Mesenchymal stem cell (in vitro differentiated cells and primary cell): ENCODE results near the gene CEP128.
A peak's percentile ranks its signal among the peaks of the same experiment; 100 is the strongest.

Experiments
- DNase-seq: peaks from one replicate; pipeline ENCODE4 v3.0.0-alpha.2; 2013
- H2AFZ ChIP-seq: one replicate; pipeline ENCODE4 v1.6.1; 2013; ENCODE audit warnings: low read depth, mild to moderate bottlenecking, control low read depth, inconsistent platforms, low read length, moderate library complexity
- H2AK5ac ChIP-seq: 2 replicates; pipeline ENCODE4 v1.6.1; 2013; ENCODE audit warnings: low read length, moderate library complexity, mild to moderate bottlenecking, inconsistent platforms; ENCODE audit not compliant: severe bottlenecking
- H2BK120ac ChIP-seq: one replicate; pipeline ENCODE4 v1.6.1; 2013; ENCODE audit warnings: low read depth, mild to moderate bottlenecking, inconsistent platforms, low read length, moderate library complexity
- H2BK12ac ChIP-seq, 2 experiments: one replicate each; pipeline ENCODE4 v1.6.1; 2013; ENCODE audit warnings: inconsistent platforms in 2 of 2, low read length in 2 of 2, mild to moderate bottlenecking in 2 of 2, moderate library complexity in 2 of 2, control low read depth in 1 of 2
- H2BK15ac ChIP-seq: one replicate; pipeline ENCODE4 v1.6.1; 2013; ENCODE audit warnings: mild to moderate bottlenecking, low read depth, inconsistent platforms; ENCODE audit not compliant: poor library complexity, severe bottlenecking
- H2BK5ac ChIP-seq: 2 replicates; pipeline ENCODE4 v1.6.1; 2013; ENCODE audit warnings: low read depth, mild to moderate bottlenecking, low read length, control low read depth, inconsistent platforms; ENCODE audit not compliant: poor library complexity, severe bottlenecking
- H3K14ac ChIP-seq, 2 experiments: one replicate each; pipeline ENCODE4 v1.6.1; 2013; ENCODE audit warnings: inconsistent platforms in 2 of 2, low read length in 2 of 2, control low read depth in 1 of 2, mild to moderate bottlenecking in 1 of 2, moderate library complexity in 1 of 2
- H3K18ac ChIP-seq, 2 experiments: one replicate each; pipeline ENCODE4 v1.6.1; 2013; ENCODE audit warnings: inconsistent platforms in 2 of 2, low read length in 2 of 2, control low read depth in 1 of 2, low read depth in 1 of 2, mild to moderate bottlenecking in 1 of 2
- H3K23ac ChIP-seq, 2 experiments: one replicate each; pipeline ENCODE4 v1.6.1; 2013; ENCODE audit warnings: inconsistent platforms in 2 of 2, low read length in 2 of 2, mild to moderate bottlenecking in 2 of 2, moderate library complexity in 2 of 2, control low read depth in 1 of 2
- H3K27ac ChIP-seq: 2 replicates; pipeline ENCODE4 v1.5.1; 2013; ENCODE audit warnings: mild to moderate bottlenecking, moderate library complexity, low read length, control low read depth, inconsistent platforms; ENCODE audit not compliant: poor library complexity, severe bottlenecking
- H3K27me3 ChIP-seq, 2 experiments: 2 replicates each; pipeline versions ENCODE4 v1.6.1 to v1.7.0; 2013; ENCODE audit warnings: low read length in 2 of 2, mild to moderate bottlenecking in 2 of 2, moderate library complexity in 2 of 2, control low read depth in 1 of 2, inconsistent platforms in 1 of 2; ENCODE audit not compliant: control insufficient read depth in 1 of 2, insufficient read depth in 1 of 2
- H3K36me3 ChIP-seq, 2 experiments: 2 replicates each; pipeline versions ENCODE4 v1.6.1 to v1.7.0; 2013; ENCODE audit warnings: low read length in 2 of 2, control low read depth in 1 of 2, inconsistent platforms in 1 of 2, low read depth in 1 of 2, mild to moderate bottlenecking in 1 of 2; ENCODE audit not compliant: insufficient read depth in 2 of 2, control insufficient read depth in 1 of 2
- H3K4ac ChIP-seq, 2 experiments: one replicate each; pipeline ENCODE4 v1.6.1; 2013; ENCODE audit warnings: inconsistent platforms in 2 of 2, low read length in 2 of 2, mild to moderate bottlenecking in 2 of 2, moderate library complexity in 2 of 2, control low read depth in 1 of 2, low read depth in 1 of 2
- H3K4me1 ChIP-seq: 2 replicates; pipeline ENCODE4 v1.6.1; 2013; ENCODE audit warnings: low read depth, low read length, control low read depth; ENCODE audit not compliant: control insufficient read depth, insufficient read depth
- H3K4me2 ChIP-seq: 2 replicates; pipeline ENCODE4 v1.6.1; 2013; ENCODE audit warnings: low read length, mild to moderate bottlenecking, inconsistent platforms; ENCODE audit not compliant: poor library complexity, severe bottlenecking
- H3K4me3 ChIP-seq, 2 experiments: 2 replicates each; pipeline versions ENCODE4 v1.5.1 to v1.7.0; 2013; ENCODE audit warnings: low read length in 2 of 2, mild to moderate bottlenecking in 2 of 2, control low read depth in 1 of 2, low read depth in 1 of 2; ENCODE audit not compliant: insufficient read depth in 1 of 2
- H3K79me1 ChIP-seq: replicated peaks from 2 replicates; pipeline ENCODE4 v1.6.1; 2013; ENCODE audit warnings: mild to moderate bottlenecking, control low read depth, low read length, inconsistent platforms; ENCODE audit not compliant: poor library complexity, severe bottlenecking
- H3K9ac ChIP-seq: 2 replicates; pipeline ENCODE4 v1.7.0; 2013; ENCODE audit warnings: mild to moderate bottlenecking, low read length, moderate library complexity
- H3K9me3 ChIP-seq: 2 replicates; pipeline ENCODE4 v1.7.0; 2013; ENCODE audit warnings: mild to moderate bottlenecking, low read length; ENCODE audit not compliant: control insufficient read depth
- H4K8ac ChIP-seq: one replicate; pipeline ENCODE4 v1.6.1; 2013; ENCODE audit warnings: inconsistent platforms, mild to moderate bottlenecking, low read length, moderate library complexity
- H4K91ac ChIP-seq: one replicate; pipeline ENCODE4 v1.6.1; 2013; ENCODE audit warnings: mild to moderate bottlenecking, low read length, inconsistent platforms
- WGBS: methylation state at CpG from one replicate; pipeline ENCODE4 v1.1.7; 2013; ENCODE audit warnings: mixed read lengths; 5-methylcytosine and 5-hydroxymethylcytosine counted together

Gene CEP128

DNA sequence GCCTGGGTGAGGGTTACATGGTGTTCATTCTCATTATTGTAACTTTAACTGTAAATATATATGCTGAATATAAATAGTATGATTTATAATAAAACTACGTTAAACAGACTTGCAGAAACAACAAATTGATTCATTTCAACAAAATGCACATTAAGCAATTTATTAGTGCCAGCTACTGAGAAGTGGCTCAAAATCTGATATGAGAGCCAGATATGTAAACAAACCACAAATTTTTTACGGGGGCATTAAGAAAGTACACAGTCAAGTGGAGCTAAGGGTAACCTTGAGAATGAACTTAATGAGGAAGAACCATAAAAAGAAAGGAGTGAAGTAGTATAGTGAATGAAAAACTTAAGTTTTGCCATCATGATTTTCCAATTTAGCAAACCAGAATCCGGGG, 40.3 kb downstream of the CEP128 start:
- no peaks in the 10 kb centered on the region for H3K4me1 ChIP-seq
- H2BK5ac ChIP-seq, result no peak overlapping the region
- H3K23ac ChIP-seq, result no peak overlapping the region
- H3K14ac ChIP-seq, result no peak overlapping the region
- no peak overlapping the region for H2BK15ac ChIP-seq
- H3K4me3 ChIP-seq, result no peak overlapping the region
- 84% methylated on average over 2 of the region's 3 CpGs for WGBS
- no peaks in the 10 kb centered on the region for H3K36me3 ChIP-seq
- H3K79me1 ChIP-seq, result no peaks in the 10 kb centered on the region
- DNase-seq, result no peak
- H2AK5ac ChIP-seq, result no peak overlapping the region
- no peaks in the 10 kb centered on the region for H3K27me3 ChIP-seq
- no peak overlapping the region for H4K8ac ChIP-seq
- no peak overlapping the region for H3K18ac ChIP-seq
- no peak overlapping the region for H3K27ac ChIP-seq
- H2BK12ac ChIP-seq, result no peak overlapping the region
- no peak overlapping the region for H3K9ac ChIP-seq
- H3K4me2 ChIP-seq, result no peak overlapping the region
- no peak overlapping the region for H3K4ac ChIP-seq
- H2AFZ ChIP-seq, result no peak overlapping the region
- H3K9me3 ChIP-seq, result no peaks in the 10 kb centered on the region
- H2BK120ac ChIP-seq, result no peak overlapping the region
- no peak overlapping the region for H4K91ac ChIP-seq

- no peak overlapping the region for H2BK5ac ChIP-seq
- H3K27me3 ChIP-seq, result no peaks in the 10 kb centered on the region
- no peak overlapping the region for H3K9ac ChIP-seq
- H3K36me3 ChIP-seq, result no peaks in the 10 kb centered on the region
- 95% methylated on average over 2 of the region's 2 CpGs for WGBS
- H3K23ac ChIP-seq, result no peak overlapping the region
- no peak overlapping the region for H3K18ac ChIP-seq
- no peaks in the 10 kb centered on the region for H3K4me1 ChIP-seq
- no peak overlapping the region for H3K27ac ChIP-seq
- no peak overlapping the region for H4K8ac ChIP-seq
- peaks cover 2% of the 10 kb centered on the region for H3K79me1 ChIP-seq
- no peak overlapping the region for H3K4me3 ChIP-seq
- H2BK12ac ChIP-seq, result no peak overlapping the region
- no peak overlapping the region for H2AK5ac ChIP-seq
- no peak overlapping the region for H2AFZ ChIP-seq
- H2BK15ac ChIP-seq, result no peak overlapping the region
- no peak overlapping the region for H3K4ac ChIP-seq
- no peak overlapping the region for H3K4me2 ChIP-seq
- peaks cover 24% of the 10 kb centered on the region for H3K9me3 ChIP-seq
- H3K14ac ChIP-seq, result no peak overlapping the region
- no peak overlapping the region for H4K91ac ChIP-seq
- DNase-seq, result no peak
- H2BK120ac ChIP-seq, result no peak overlapping the region
Observed at GRCh38 chr14:80872645-80873044, 68.9 kb downstream of the CEP128 start.

- no peak overlapping the region for H3K4ac ChIP-seq
- no peak overlapping the region for H3K27ac ChIP-seq
- no peak overlapping the region for H3K4me3 ChIP-seq
- H2BK120ac ChIP-seq, result no peak overlapping the region
- H3K36me3 ChIP-seq, result no peaks in the 10 kb centered on the region
- no peak overlapping the region for H2AFZ ChIP-seq
- no peak overlapping the region for H4K91ac ChIP-seq
- peaks cover 38% of the 10 kb centered on the region for H3K9me3 ChIP-seq
- no peak overlapping the region for H3K4me2 ChIP-seq
- no peak overlapping the region for H3K14ac ChIP-seq
- no peak overlapping the region for H2AK5ac ChIP-seq
- H2BK5ac ChIP-seq, result no peak overlapping the region
- no peaks in the 10 kb centered on the region for H3K4me1 ChIP-seq
- DNase-seq, result peak; percentile 19
- no peak overlapping the region for H2BK12ac ChIP-seq
- no peak overlapping the region for H3K18ac ChIP-seq
- no peak overlapping the region for H2BK15ac ChIP-seq
- peaks cover 8% of the 10 kb centered on the region for H3K79me1 ChIP-seq
- no peaks in the 10 kb centered on the region for H3K27me3 ChIP-seq
- H4K8ac ChIP-seq, result no peak overlapping the region
- no peak overlapping the region for H3K9ac ChIP-seq
- no CpG with 5 or more reads among the region's 1 CpG for WGBS
- H3K23ac ChIP-seq, result no peak overlapping the region
Observed at GRCh38 chr14:80868260-80868659, 73.3 kb downstream of the CEP128 start.

DNA sequence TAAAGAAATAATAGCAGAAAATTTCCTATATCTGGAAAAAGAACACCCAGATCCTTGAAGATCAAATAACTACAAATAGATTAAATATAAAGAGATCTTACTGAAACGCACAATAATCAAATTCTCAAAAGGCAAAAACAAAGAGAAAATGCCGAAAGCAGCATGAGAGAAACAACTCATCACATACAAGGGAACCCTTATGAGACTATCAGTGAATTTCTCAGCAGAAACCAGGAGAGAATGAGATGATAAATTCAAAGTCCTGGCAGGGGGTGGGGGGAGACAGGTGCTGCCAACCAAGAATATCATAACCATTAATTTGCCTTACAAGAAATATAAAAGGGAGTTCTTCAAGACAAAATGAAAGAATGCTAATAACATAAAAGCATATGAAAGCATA, 73.7 kb downstream of the CEP128 start:
- H3K18ac ChIP-seq, result no peak overlapping the region
- H3K36me3 ChIP-seq, result no peaks in the 10 kb centered on the region
- peaks cover 38% of the 10 kb centered on the region for H3K9me3 ChIP-seq
- no peak overlapping the region for H3K9ac ChIP-seq
- no peaks in the 10 kb centered on the region for H3K4me1 ChIP-seq
- no peak overlapping the region for H2BK120ac ChIP-seq
- no peak overlapping the region for H3K27ac ChIP-seq
- no peak overlapping the region for H3K4me3 ChIP-seq
- no CpG with 5 or more reads among the region's 2 CpGs for WGBS
- peaks cover 8% of the 10 kb centered on the region for H3K79me1 ChIP-seq
- H3K27me3 ChIP-seq, result no peaks in the 10 kb centered on the region
- H4K91ac ChIP-seq, result no peak overlapping the region
- H2AK5ac ChIP-seq, result no peak overlapping the region
- no peak for DNase-seq
- no peak overlapping the region for H3K14ac ChIP-seq
- H2BK15ac ChIP-seq, result no peak overlapping the region
- no peak overlapping the region for H2BK12ac ChIP-seq
- no peak overlapping the region for H2AFZ ChIP-seq
- no peak overlapping the region for H2BK5ac ChIP-seq
- no peak overlapping the region for H3K23ac ChIP-seq
- H4K8ac ChIP-seq, result no peak overlapping the region
- no peak overlapping the region for H3K4me2 ChIP-seq
- no peak overlapping the region for H3K4ac ChIP-seq
